GM19395 (cell line): Measurements from ENCODE around the gene CDH12.
A peak's percentile ranks its signal among the peaks of the same experiment; 100 is the strongest.
"Not testable (repeated sequence)": the region's sequence is repeated elsewhere in the genome, so short reads cannot be mapped to it uniquely, and the experiment has no call there.

Experiments used
- ATAC-seq: cut with Tn5 transposase; IDR thresholded peaks from one replicate; pipeline ENCODE4 v1.9.1; 2021; ENCODE audit warnings: mild to moderate bottlenecking, moderate library complexity; ENCODE audit not compliant: unreplicated experiment

CDH12 gene

GRCh38 chr5:22852807-22853660 is at the start of gene CDH12:
TSS of gene CDH12 (minus strand) at chr5:22853344.
- peak; percentile 58 for ATAC-seq

- ATAC-seq, result no peak
These were observed 48.7 kb upstream of the CDH12 start for GRCh38 chr5:22901885-22902284.

GRCh38 chr5:22900801-22901310 is 47.7 kb upstream of the CDH12 start:
- ATAC-seq, result no peak

- no peak for ATAC-seq
These were observed 46.2 kb upstream of the CDH12 start for GRCh38 chr5:22899341-22899740.

GRCh38 chr5:22896152-22896551 is 43.0 kb upstream of the CDH12 start:
- ATAC-seq, result no peak

- ATAC-seq, result no peak
These were observed 39.3 kb upstream of the CDH12 start for GRCh38 chr5:22892441-22892840.

- ATAC-seq, result no peak
These were observed 36.6 kb upstream of the CDH12 start for GRCh38 chr5:22889720-22890119.

- no peak for ATAC-seq
These were observed 34.4 kb upstream of the CDH12 start for GRCh38 chr5:22887566-22887965.

- not testable (repeated sequence) for ATAC-seq
These were observed 5.8 kb upstream of the CDH12 start for GRCh38 chr5:22858911-22859310.

- ATAC-seq, result no peak
These were observed 2.7 kb upstream of the CDH12 start for GRCh38 chr5:22855824-22856223.

- no peak for ATAC-seq
These were observed 2.2 kb downstream of the CDH12 start for GRCh38 chr5:22850981-22851380.

- ATAC-seq, result no peak
These were observed 6.5 kb downstream of the CDH12 start for GRCh38 chr5:22846693-22847092.

GRCh38 chr5:22844636-22845035 is 8.5 kb downstream of the CDH12 start:
- ATAC-seq, result no peak

GRCh38 chr5:22844155-22844554 is 9.0 kb downstream of the CDH12 start:
- no peak for ATAC-seq

- ATAC-seq, result no peak
These were observed 10.6 kb downstream of the CDH12 start for GRCh38 chr5:22842574-22842973.

GRCh38 chr5:22837803-22838202 is 15.3 kb downstream of the CDH12 start:
- ATAC-seq, result no peak

GRCh38 chr5:22835686-22836085 is 17.5 kb downstream of the CDH12 start:
- no peak for ATAC-seq

- no peak for ATAC-seq
These were observed 59.7 kb downstream of the CDH12 start for GRCh38 chr5:22793463-22793862.

GRCh38 chr5:22787807-22788206 is 65.3 kb downstream of the CDH12 start:
- no peak for ATAC-seq

GRCh38 chr5:22787398-22787797 is 65.7 kb downstream of the CDH12 start:
- no peak for ATAC-seq

GRCh38 chr5:22780756-22781155 is 72.4 kb downstream of the CDH12 start:
- no peak for ATAC-seq

- no peak for ATAC-seq
These were observed 73.6 kb downstream of the CDH12 start for GRCh38 chr5:22779499-22779898.

- no peak for ATAC-seq
These were observed 76.9 kb downstream of the CDH12 start for GRCh38 chr5:22776285-22776684.
